NCI-H510A treated with DMSO at 0.1 percent for 48 hours (cell line): ENCODE measurements around the gene SGMS1.
"Not testable (repeated sequence)": the region's sequence is repeated elsewhere in the genome, so short reads cannot be mapped to it uniquely, and the experiment has no call there.

Experiments used
- DNase-seq: peaks from one replicate; lab custom pipeline; 2025; lab: John Stamatoyannopoulos, UW

SGMS1 gene

GRCh38 chr10:50623663-50624412, at the start of gene SGMS1:
TSS of gene SGMS1 (minus strand) at chr10:50623956. CDS start at chr10:50344114, 279,842 bp downstream.
- DNase-seq = peak; percentile 53

- not testable (repeated sequence) for DNase-seq
These were observed 48.4 kb upstream of the SGMS1 start for GRCh38 chr10:50672152-50672551.

- not testable (repeated sequence) for DNase-seq
These were observed 47.9 kb upstream of the SGMS1 start for GRCh38 chr10:50671645-50672044.

GRCh38 chr10:50669957-50670356, 46.2 kb upstream of the SGMS1 start:
- DNase-seq = not testable (repeated sequence)

- not testable (repeated sequence) for DNase-seq
These were observed 43.6 kb upstream of the SGMS1 start for GRCh38 chr10:50667353-50667752.

- DNase-seq = not testable (repeated sequence)
These were observed 38.7 kb upstream of the SGMS1 start for GRCh38 chr10:50662420-50662819.

- DNase-seq = not testable (repeated sequence)
These were observed 37.8 kb upstream of the SGMS1 start for GRCh38 chr10:50661563-50661962.

GRCh38 chr10:50659865-50660730, 36.3 kb upstream of the SGMS1 start:
- DNase-seq = peak; percentile 36

- DNase-seq = not testable (repeated sequence)
These were observed 35.5 kb upstream of the SGMS1 start for GRCh38 chr10:50659016-50659864.

- DNase-seq = no peak
These were observed 34.4 kb upstream of the SGMS1 start for GRCh38 chr10:50658165-50658564.

- DNase-seq = no peak
These were observed 30.0 kb upstream of the SGMS1 start for GRCh38 chr10:50653758-50654157.

GRCh38 chr10:50653142-50653541, 29.4 kb upstream of the SGMS1 start:
- DNase-seq = no peak

- DNase-seq = no peak
These were observed 28.1 kb upstream of the SGMS1 start for GRCh38 chr10:50651808-50652207.

GRCh38 chr10:50650481-50650880, 26.7 kb upstream of the SGMS1 start:
- DNase-seq = no peak

- DNase-seq = no peak
These were observed 25.1 kb upstream of the SGMS1 start for GRCh38 chr10:50648935-50649227.

GRCh38 chr10:50648089-50648934, 24.6 kb upstream of the SGMS1 start:
- no peak for DNase-seq

- not testable (repeated sequence) for DNase-seq
These were observed 23.6 kb upstream of the SGMS1 start for GRCh38 chr10:50647350-50647749.

- DNase-seq = no peak
These were observed 21.5 kb upstream of the SGMS1 start for GRCh38 chr10:50645236-50645635.

- DNase-seq = no peak
These were observed 17.9 kb upstream of the SGMS1 start for GRCh38 chr10:50641626-50642025.

- no peak for DNase-seq
These were observed 16.5 kb upstream of the SGMS1 start for GRCh38 chr10:50640238-50640637.
